Stimulated activated CD8-positive, alpha-beta memory T cell treated with anti-CD3 and anti-CD28 coated beads, Interleukin-12 subunit alpha, Interleukin-12 subunit beta, amount 100 ng/mL, for 4 hours (primary cell): Measurements from ENCODE around the gene KRTAP19-8.

Source experiments
- DNase-seq: peaks from one replicate; pipeline ENCODE4 v3.0.0-alpha.2; 2020; ENCODE audit warnings: low read depth

Gene KRTAP19-8

DNA sequence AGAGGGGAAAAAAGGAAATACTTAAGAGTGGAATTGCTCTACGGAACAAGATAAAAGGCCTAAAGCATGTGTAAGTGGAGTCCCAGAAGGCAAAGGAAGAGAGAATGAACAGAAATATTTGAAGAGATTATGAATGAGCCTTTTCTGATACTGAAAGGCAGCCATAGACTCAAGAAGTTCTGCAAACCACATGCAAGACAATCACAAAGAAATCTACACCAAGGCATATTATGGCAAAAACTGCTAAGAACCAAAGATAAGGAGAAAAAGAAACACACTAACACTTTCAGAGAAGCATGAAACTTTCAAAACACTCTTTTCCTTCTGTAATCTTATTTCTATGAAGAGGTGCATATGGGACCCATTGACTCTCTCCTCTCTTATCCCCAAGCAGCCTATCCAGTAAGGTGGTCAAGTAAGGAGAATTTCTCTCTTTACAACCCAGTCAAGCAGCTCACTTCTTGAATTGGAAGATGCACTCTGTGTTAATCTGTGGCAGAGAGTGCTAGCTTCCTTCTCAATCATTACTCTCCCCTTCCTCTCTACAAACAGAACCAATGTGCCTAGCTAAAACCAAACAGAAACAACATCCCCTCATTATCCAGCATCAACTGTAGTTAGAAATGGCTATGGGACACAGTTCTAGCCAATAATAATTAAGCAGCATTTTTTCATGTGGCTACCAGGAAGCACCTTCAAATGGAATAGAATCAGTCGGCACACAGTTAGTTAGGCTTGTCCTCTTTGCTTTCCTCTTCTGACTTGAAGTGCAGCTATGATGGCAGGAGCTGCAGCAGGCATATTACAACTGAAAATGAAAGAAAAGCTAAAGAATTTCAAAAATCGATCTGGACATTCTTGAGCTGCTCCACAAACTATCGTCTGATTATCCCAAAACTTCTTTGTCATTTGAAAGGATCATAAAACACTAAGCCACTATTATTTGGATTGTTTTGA is 25.9 kb downstream of the KRTAP19-8 start:
- no peak for DNase-seq

- no peak for DNase-seq
Observed at GRCh38 chr21:31011412-31011811, 26.9 kb downstream of the KRTAP19-8 start.

DNA sequence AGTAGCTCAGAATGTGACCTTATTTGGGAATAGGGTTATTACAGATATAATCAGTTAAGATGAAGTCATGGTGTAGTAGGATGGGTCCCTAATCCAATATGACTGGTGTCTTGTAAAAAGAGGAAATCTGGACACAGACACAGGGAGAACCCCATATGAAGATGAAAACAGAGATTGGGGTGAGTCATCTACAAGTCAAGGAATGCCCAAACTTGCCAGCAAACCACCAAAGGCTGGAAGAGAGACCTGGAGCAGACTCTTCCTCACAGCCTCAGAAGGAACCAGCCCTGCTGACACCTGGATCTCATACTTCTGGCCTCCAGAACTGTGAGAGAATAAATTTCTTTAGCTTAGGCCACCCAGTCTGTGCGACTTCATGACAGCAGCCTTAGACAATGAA is 29.9 kb downstream of the KRTAP19-8 start:
- no peak for DNase-seq

DNA sequence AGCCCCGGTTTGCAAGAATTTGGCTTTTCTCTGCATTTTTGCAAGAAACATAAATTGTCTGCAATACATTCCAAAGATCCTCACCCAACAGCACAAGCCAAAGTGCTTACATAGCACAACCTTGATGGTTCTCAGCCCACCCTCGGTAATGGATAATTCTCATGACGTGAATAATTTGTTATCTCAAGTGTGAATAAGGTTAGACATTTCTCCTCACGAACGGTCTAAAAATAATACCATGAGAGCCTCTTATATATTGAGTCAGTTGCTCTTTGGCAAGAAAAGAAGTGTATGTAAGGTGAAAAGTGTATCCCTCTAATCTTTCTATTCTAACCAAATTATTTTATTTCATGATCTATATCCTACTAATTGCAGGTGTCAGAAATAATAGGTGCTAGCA is 33.3 kb downstream of the KRTAP19-8 start:
- no peak for DNase-seq

DNA sequence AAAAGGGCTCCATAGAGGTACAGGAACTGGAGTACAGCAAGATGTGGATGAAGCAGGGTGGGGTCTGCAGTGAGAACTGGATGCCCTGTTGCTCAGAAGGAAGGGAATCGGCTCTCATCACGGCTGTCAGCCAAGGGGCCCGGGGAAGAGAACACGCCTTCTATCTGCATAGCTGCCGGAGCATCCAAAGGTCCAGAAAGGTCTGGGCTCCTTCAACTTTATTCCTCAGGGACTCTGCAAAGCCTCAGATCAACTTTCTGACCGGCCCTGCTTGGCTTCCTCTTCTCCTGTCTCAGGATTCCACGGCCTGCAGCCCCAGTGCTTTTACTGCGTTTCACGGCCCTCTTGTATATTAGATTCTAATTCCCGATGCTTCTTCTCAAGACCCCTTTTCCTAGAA is 34.8 kb downstream of the KRTAP19-8 start:
- DNase-seq: no peak

DNA sequence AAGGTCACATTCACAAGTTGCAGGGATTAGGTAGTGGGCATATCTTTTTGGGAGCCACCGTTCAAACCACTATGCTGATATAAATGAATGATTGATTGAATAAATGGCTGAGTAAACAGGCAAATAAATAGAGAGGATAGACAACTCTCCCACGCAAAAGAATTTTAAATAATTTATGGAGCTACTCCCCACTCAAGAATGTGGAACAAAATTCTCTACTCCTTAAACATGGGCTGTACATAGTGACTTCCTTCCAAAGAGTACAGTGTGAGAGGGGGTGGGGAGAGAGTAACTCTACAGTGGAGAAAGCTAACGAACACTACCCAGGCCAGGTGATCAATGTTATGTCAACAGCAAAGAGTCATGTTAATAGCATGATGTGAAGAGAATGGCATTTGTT is 40.7 kb downstream of the KRTAP19-8 start:
- no peak for DNase-seq

GRCh38 chr21:30996728-30997127 is 41.5 kb downstream of the KRTAP19-8 start:
- no peak for DNase-seq

- DNase-seq: no peak
Observed at GRCh38 chr21:30994932-30995331, 43.3 kb downstream of the KRTAP19-8 start.

- DNase-seq: no peak
Observed at GRCh38 chr21:30990514-30991262, 47.6 kb downstream of the KRTAP19-8 start.

- no peak for DNase-seq
Observed at GRCh38 chr21:30988706-30989105, 49.6 kb downstream of the KRTAP19-8 start.
